ENCODE data around the gene ALOX5.

Gene ALOX5

DNA sequence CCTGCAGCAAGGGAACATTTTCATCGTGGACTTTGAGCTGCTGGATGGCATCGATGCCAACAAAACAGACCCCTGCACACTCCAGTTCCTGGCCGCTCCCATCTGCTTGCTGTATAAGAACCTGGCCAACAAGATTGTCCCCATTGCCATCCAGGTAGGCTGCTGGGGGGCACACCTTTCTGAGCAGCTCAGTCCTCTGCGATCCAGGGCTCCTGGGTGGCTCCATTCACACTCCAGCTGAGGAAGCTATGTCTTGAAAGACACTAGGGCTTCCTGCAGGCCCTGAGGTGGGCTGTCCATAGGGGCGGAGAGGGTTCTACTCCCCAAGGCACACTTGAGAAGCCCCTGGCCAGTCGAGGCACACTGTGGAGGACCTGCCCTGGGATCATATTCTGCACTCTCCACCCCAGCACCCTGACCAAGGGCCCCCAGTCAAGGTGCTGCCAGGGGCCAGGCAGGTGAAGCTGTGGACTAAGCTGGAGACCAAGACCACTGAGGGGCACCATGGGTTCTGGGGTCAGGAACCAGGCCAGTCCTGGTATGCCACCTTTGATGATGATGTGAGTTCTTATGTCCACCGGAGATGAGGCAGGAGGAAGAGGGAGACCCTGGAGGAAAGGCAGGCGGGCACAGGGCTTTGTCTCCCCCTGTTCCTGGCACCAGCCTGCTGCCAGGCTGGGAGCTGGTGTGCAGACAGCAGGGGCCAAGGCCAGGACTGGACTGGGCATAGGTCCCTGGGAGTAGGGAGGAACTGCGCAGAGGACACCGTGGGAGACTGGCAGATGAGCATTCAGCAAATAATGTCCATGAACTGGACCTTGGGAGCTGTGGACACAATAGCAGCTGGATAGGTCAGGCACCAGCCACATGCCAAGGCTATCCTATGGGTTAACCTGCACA is 54.8 kb downstream of the ALOX5 start:
- ChIA-PET CTCF (interaction anchor here (0.6 to 1.2 kb wide), 4 partner anchors 9 to 177 kb away, joined by 3 to 4 read pairs (median 3); no protein-coding TSS in a partner anchor), POLR2A (no interaction called here)
- H3K4me3 ChIP-seq (ENCODE audit: control insufficient read depth in 1 of 7, extremely low read depth in 1 of 7, insufficient read depth in 4 of 7, low read depth in 2 of 7, low read length in 6 of 7): no peak overlapping the region
- H3K27me3 ChIP-seq (replicated peaks in 2 of 5; ENCODE audit: control insufficient read depth in 4 of 5, insufficient read depth in 5 of 5, low read length in 4 of 5): no peaks in the 10 kb centered on the region
- no peak for DNase-seq
- H3K27ac ChIP-seq (ENCODE audit: insufficient read depth in 1 of 2, low read depth in 1 of 2, low read length in 2 of 2, poor library complexity in 1 of 2, severe bottlenecking in 2 of 2): no peak overlapping the region
- WGBS (ENCODE audit: insufficient coverage): 98% methylated on average over 8 of the region's 10 CpGs
- H3K4me1 ChIP-seq (ENCODE audit: control extremely low read depth in 1 of 4, control insufficient read depth in 4 of 4, insufficient read depth in 4 of 4, low read length in 3 of 4): peaks cover 2 to 37% (median 29%) of the 10 kb centered on the region in 4 experiments
- H3K36me3 ChIP-seq (ENCODE audit: control insufficient read depth in 4 of 4, insufficient read depth in 4 of 4, low read length in 3 of 4): no peaks in the 10 kb centered on the region
- H3K9me3 ChIP-seq (ENCODE audit: control extremely low read depth in 1 of 5, control insufficient read depth in 4 of 5, insufficient read depth in 2 of 5, low read depth in 1 of 5, low read length in 4 of 5): no peaks in the 10 kb centered on the region

DNA sequence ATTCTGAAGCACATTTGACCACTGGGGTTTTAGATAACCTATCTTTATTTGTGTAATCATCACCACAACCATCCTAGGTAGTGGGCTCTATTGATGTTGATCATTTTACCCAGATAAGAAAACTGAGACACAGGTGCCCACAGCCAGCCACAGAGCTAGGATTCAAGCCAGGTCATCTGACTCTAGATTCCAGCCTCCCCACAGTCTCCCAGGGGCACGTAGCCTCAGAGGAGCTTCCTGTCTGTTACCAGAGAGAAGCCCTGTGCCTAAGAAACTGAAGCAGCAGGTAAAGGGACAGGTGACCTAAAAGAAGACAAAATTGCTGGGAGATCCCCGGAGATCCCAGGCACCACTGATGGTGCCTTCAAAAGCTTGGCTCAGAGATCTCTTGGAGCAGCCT is 55.8 kb downstream of the ALOX5 start:
- no peak for DNase-seq
- CTCF ChIA-PET: interaction anchor here (0.6 to 2.2 kb wide), 3 partner anchors 9 to 26 kb away, joined by 3 to 10 read pairs (median 3); no protein-coding TSS in a partner anchor
- 47% methylated on average over 2 of the region's 2 CpGs for WGBS (ENCODE audit: insufficient coverage)
- Histone ChIP-seq H3K4me1 (ENCODE audit: control extremely low read depth in 1 of 4, control insufficient read depth in 4 of 4, insufficient read depth in 4 of 4, low read length in 3 of 4) (peaks cover 0 to 28% (median 23%) of the 10 kb centered on the region in 4 experiments), H3K27ac (ENCODE audit: insufficient read depth in 1 of 2, low read depth in 1 of 2, low read length in 2 of 2, poor library complexity in 1 of 2, severe bottlenecking in 2 of 2) (no peak overlapping the region), H3K27me3 (replicated peaks in 2 of 5; ENCODE audit: control insufficient read depth in 4 of 5, insufficient read depth in 5 of 5, low read length in 4 of 5) (no peaks in the 10 kb centered on the region), H3K4me3 (ENCODE audit: control insufficient read depth in 1 of 7, extremely low read depth in 1 of 7, insufficient read depth in 4 of 7, low read depth in 2 of 7, low read length in 6 of 7) (no peak overlapping the region), H3K36me3 (ENCODE audit: control insufficient read depth in 4 of 4, insufficient read depth in 4 of 4, low read length in 3 of 4) (no peaks in the 10 kb centered on the region), H3K9me3 (ENCODE audit: control extremely low read depth in 1 of 5, control insufficient read depth in 4 of 5, insufficient read depth in 2 of 5, low read depth in 1 of 5, low read length in 4 of 5) (no peaks in the 10 kb centered on the region)
- POLR2A ChIA-PET: no interaction called here

DNA sequence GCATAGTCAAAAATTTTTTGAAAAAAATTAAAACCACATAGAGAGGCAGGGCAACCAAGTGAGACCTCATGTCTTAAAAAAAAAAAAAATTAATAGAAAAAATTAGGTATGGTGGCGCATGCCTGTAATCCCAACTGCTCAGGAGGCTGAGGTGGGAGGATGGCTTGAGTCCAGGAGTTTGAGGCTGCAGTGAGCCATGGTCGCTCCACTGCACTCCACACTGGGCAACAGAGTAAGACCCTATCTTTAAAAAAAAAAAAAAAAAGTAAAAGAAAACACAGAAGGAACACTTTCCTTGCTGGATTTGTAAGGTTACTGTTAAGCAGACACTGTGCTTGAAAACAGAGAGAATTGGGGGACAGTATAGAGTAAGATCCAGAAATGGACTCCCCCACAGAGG is 58.1 kb downstream of the ALOX5 start:
- ChIA-PET POLR2A (no interaction called here), CTCF (interaction anchor here (0.6 to 1.6 kb wide), 2 partner anchors 12 to 429 kb away, joined by 3 to 6 read pairs; no protein-coding TSS in a partner anchor)
- Histone ChIP-seq H3K27me3 (replicated peaks in 2 of 5; ENCODE audit: control insufficient read depth in 4 of 5, insufficient read depth in 5 of 5, low read length in 4 of 5) (no peaks in the 10 kb centered on the region), H3K36me3 (ENCODE audit: control insufficient read depth in 4 of 4, insufficient read depth in 4 of 4, low read length in 3 of 4) (no peaks in the 10 kb centered on the region), H3K4me1 (ENCODE audit: control extremely low read depth in 1 of 4, control insufficient read depth in 4 of 4, insufficient read depth in 4 of 4, low read length in 3 of 4) (peaks cover 0 to 9% (median 4%) of the 10 kb centered on the region in 4 experiments), H3K27ac (ENCODE audit: insufficient read depth in 1 of 2, low read depth in 1 of 2, low read length in 2 of 2, poor library complexity in 1 of 2, severe bottlenecking in 2 of 2) (no peak overlapping the region), H3K4me3 (ENCODE audit: control insufficient read depth in 1 of 7, extremely low read depth in 1 of 7, insufficient read depth in 4 of 7, low read depth in 2 of 7, low read length in 6 of 7) (no peak overlapping the region), H3K9me3 (ENCODE audit: control extremely low read depth in 1 of 5, control insufficient read depth in 4 of 5, insufficient read depth in 2 of 5, low read depth in 1 of 5, low read length in 4 of 5) (peaks cover 0 to 2% (median 0%) of the 10 kb centered on the region in 5 experiments)
- no CpG with 5 or more reads among the region's 2 CpGs for WGBS (ENCODE audit: insufficient coverage)
- no peak for DNase-seq

DNA sequence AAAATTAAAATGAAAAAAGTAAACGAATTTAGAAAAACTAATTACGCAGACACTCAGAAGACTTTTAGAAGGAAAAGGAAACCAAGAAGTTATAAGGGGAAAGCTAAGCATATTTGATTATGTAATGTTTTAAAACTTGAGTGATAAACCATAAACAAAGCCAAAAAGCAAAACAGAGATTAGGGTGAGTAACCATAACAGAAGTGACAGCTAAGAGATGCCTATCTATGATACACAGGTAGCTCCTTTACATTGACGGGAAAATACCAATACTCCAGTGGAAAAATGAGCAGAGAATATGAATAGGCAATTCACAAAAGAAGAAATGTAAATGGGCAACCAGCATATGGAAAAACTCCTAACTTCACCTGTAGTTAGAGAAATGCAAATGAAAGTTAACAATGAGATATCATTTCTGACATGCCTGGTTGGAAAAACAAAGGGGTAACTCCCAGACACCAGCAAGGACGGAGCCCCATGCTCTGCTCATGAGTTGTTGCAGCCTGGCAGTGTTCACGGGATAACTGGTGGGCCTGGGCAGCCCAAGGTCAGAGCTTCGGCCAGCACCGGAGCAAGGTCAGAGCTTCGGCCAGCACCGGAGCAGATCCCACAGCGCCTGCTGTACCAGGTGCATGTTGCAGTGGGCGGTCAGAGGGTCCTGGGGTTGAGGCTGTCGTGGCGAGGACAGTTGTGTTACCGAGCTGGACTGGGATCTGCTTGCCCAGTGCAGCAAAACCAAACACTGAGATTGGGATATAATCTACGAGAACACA is 58.9 kb downstream of the ALOX5 start:
- H3K27me3 ChIP-seq (replicated peaks in 2 of 5; ENCODE audit: control insufficient read depth in 4 of 5, insufficient read depth in 5 of 5, low read length in 4 of 5): no peaks in the 10 kb centered on the region
- H3K27ac ChIP-seq (ENCODE audit: insufficient read depth in 1 of 2, low read depth in 1 of 2, low read length in 2 of 2, poor library complexity in 1 of 2, severe bottlenecking in 2 of 2): no peak overlapping the region
- 90% methylated on average over 14 of the region's 15 CpGs for WGBS (ENCODE audit: insufficient coverage)
- peaks cover 0 to 2% (median 0%) of the 10 kb centered on the region in 5 experiments for H3K9me3 ChIP-seq (ENCODE audit: control extremely low read depth in 1 of 5, control insufficient read depth in 4 of 5, insufficient read depth in 2 of 5, low read depth in 1 of 5, low read length in 4 of 5)
- no peaks in the 10 kb centered on the region for H3K36me3 ChIP-seq (ENCODE audit: control insufficient read depth in 4 of 4, insufficient read depth in 4 of 4, low read length in 3 of 4)
- ChIA-PET CTCF (interaction anchor here (1.6 kb wide), 1 partner anchor 13 kb away, joined by 6 read pairs; no protein-coding TSS in a partner anchor), POLR2A (no interaction called here)
- DNase-seq: no peak
- H3K4me3 ChIP-seq (ENCODE audit: control insufficient read depth in 1 of 7, extremely low read depth in 1 of 7, insufficient read depth in 4 of 7, low read depth in 2 of 7, low read length in 6 of 7): no peak overlapping the region
- H3K4me1 ChIP-seq (ENCODE audit: control extremely low read depth in 1 of 4, control insufficient read depth in 4 of 4, insufficient read depth in 4 of 4, low read length in 3 of 4): peaks cover 0 to 12% (median 4%) of the 10 kb centered on the region in 4 experiments

DNA sequence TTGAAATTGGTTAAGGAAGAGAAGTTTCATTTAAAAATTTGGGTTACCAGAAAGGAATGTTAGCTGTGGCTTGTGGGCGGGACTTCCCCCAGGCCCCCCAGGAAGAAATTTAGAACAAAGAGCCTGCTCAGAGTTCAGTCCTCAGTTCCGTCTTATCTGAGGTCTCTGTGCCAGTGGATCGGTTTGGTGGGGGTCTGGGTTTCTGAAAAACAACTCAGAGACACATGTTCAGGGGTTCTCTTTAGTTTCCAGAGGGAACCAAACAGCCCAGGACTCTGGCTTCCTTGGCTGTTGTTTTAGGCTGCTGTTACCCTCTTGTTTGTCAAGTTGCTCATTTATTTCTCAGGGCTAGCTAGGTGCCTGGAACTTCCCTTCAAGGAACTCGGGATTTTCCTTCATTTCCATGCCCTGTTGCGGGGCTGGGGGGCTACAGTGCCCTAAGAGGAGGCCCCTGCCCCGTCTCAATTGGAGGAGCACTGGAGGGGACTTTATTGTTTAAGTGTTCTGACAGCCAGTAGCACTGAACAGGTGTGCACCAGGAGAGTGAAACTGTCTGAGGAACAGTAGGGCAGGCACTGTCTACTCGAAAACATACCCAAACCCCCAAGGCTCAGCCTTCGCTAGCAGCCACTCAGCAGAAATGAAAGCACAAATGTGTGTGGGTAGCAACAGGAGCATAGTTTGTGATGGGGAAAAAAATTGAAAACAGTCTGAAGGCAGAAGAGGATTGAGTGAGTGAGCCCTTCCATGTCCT is 59.9 kb downstream of the ALOX5 start:
- DNase-seq: no peak
- Histone ChIP-seq H3K27me3 (replicated peaks in 2 of 5; ENCODE audit: control insufficient read depth in 4 of 5, insufficient read depth in 5 of 5, low read length in 4 of 5) (no peaks in the 10 kb centered on the region), H3K4me3 (ENCODE audit: control insufficient read depth in 1 of 7, extremely low read depth in 1 of 7, insufficient read depth in 4 of 7, low read depth in 2 of 7, low read length in 6 of 7) (no peak overlapping the region), H3K4me1 (ENCODE audit: control extremely low read depth in 1 of 4, control insufficient read depth in 4 of 4, insufficient read depth in 4 of 4, low read length in 3 of 4) (peaks cover 0 to 15% (median 4%) of the 10 kb centered on the region in 4 experiments), H3K27ac (ENCODE audit: insufficient read depth in 1 of 2, low read depth in 1 of 2, low read length in 2 of 2, poor library complexity in 1 of 2, severe bottlenecking in 2 of 2) (no peak overlapping the region), H3K36me3 (ENCODE audit: control insufficient read depth in 4 of 4, insufficient read depth in 4 of 4, low read length in 3 of 4) (no peaks in the 10 kb centered on the region), H3K9me3 (ENCODE audit: control extremely low read depth in 1 of 5, control insufficient read depth in 4 of 5, insufficient read depth in 2 of 5, low read depth in 1 of 5, low read length in 4 of 5) (peaks cover 0 to 2% (median 0%) of the 10 kb centered on the region in 5 experiments)
- POLR2A ChIA-PET: no interaction called here
- WGBS (ENCODE audit: insufficient coverage): 83% methylated on average over 6 of the region's 8 CpGs
- CTCF ChIA-PET: interaction anchor here (1.6 kb wide), 1 partner anchor 14 kb away, joined by 6 read pairs; no protein-coding TSS in a partner anchor

DNA sequence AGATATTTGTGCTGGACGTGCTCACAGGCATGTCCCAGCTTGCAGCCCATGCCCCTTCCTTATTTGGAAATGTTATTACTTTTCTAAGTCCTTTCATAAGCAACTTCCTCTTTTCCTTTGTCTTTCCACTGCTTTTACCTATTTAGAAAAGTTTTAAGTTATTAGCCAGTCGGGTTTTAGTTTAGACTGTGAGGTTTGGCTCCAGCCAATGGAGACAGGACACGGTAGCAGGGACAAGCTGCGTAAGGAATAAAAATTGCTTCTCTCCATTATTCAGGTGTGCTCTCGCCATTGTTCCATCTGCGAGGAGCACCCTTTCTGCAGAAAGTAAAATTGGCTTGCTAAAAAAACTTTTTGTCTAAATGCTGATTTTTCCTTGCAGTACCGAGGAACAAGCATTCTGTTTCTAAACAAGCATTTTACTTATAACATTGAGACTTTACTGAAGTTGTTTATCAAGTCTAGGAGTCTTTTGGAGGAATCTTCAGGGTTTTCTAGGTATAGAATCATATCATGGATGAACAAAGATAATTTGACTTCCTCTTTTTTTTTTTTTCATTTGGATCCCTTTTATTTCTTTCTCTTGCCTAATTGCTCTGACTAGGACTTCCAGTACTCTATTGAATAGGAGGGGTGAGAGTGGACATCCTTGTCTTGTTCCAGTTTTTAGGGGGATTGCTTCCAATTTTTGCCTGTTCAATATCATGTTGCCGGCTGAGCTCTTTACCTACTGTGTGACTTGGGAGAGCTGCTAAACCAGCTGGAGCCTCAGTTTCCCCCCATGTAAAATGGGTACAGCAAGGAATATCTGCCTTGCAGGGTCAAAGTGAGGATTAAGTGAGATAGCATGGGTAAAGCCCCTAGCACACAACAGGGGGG is 63.8 kb downstream of the ALOX5 start:
- peak in 2 of 3 donors; percentile 46 to 58 for DNase-seq
- Histone ChIP-seq H3K27ac (ENCODE audit: insufficient read depth in 1 of 2, low read depth in 1 of 2, low read length in 2 of 2, poor library complexity in 1 of 2, severe bottlenecking in 2 of 2) (peak overlapping the region in 1 of 2 experiments; percentile 69), H3K4me1 (ENCODE audit: control extremely low read depth in 1 of 4, control insufficient read depth in 4 of 4, insufficient read depth in 4 of 4, low read length in 3 of 4) (peaks cover 0 to 10% (median 2%) of the 10 kb centered on the region in 4 experiments), H3K27me3 (replicated peaks in 2 of 5; ENCODE audit: control insufficient read depth in 4 of 5, insufficient read depth in 5 of 5, low read length in 4 of 5) (no peaks in the 10 kb centered on the region), H3K9me3 (ENCODE audit: control extremely low read depth in 1 of 5, control insufficient read depth in 4 of 5, insufficient read depth in 2 of 5, low read depth in 1 of 5, low read length in 4 of 5) (peaks cover 0 to 2% (median 0%) of the 10 kb centered on the region in 5 experiments), H3K36me3 (ENCODE audit: control insufficient read depth in 4 of 4, insufficient read depth in 4 of 4, low read length in 3 of 4) (no peaks in the 10 kb centered on the region), H3K4me3 (ENCODE audit: control insufficient read depth in 1 of 7, extremely low read depth in 1 of 7, insufficient read depth in 4 of 7, low read depth in 2 of 7, low read length in 6 of 7) (no peak overlapping the region)
- ChIA-PET CTCF (interaction anchor here (0.6 kb wide), 1 partner anchor 552 kb away, joined by 3 read pairs; no protein-coding TSS in a partner anchor), POLR2A (no interaction called here)
- WGBS (ENCODE audit: insufficient coverage): 100% methylated on average over 5 of the region's 8 CpGs

Data from common myeloid progenitor, CD34-positive (primary cell).